ENCODE data around the gene HERC4.

DNA sequence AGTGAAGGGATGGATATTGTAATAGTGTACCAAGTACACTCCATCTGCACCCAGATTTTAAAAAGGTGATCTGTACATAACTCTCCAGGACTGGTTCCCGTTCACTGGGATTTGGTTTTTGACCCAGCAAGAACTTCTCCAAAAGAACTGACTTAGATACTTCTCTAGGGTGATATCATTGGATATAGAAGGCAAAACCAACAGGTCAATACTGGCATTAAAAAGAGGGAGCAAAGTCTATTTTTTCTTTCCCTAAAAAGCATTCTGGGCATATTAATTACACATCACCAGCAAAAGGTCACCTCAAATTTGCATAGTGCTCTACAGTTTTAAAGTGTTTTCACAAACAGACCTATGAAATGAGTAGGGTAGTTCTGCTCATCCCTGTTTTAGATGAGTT lies 37.8 kb upstream of the HERC4 start:
- no peak for TF ChIP-seq POLR2AphosphoS5 (IDR thresholded peaks at IDR 0.05; ENCODE audit: low read depth, low read length)
- TF ChIP-seq POU2F2 (IDR thresholded peaks at IDR 0.05; ENCODE audit: low read depth, low read length), result no peak

Data from GM12891 (cell line).